SK-N-SH treated with all-trans-retinoic acid at 6 μM for 48 hours (cell line): Measurements from ENCODE around the gene CCDC57.

ENCODE experiments used
- ATAC-seq: fragments of 200-7000 bp; cut with Tn5 transposase; 3 replicates; pipeline ENCODE4 v1.9.1; 2020; ENCODE audit warnings: mild to moderate bottlenecking, moderate library complexity
- ARNTL ChIP-seq: fragments of 450-650 bp; formaldehyde crosslinking; IDR thresholded peaks from 2 replicates; pipeline ENCODE4 v1.5.0; 2020; ENCODE audit warnings: low read depth, mild to moderate bottlenecking, moderate library complexity, borderline replicate concordance
- CSDC2 ChIP-seq: fragments of 250-450 bp; sonication (Bioruptor Pico); IDR thresholded peaks from 2 replicates; pipeline ENCODE4 v1.5.0; 2020; ENCODE audit warnings: mild to moderate bottlenecking, moderate library complexity
- ESRRG ChIP-seq: fragments of 250-450 bp; sonication (Bioruptor Pico); IDR thresholded peaks from 2 replicates; pipeline ENCODE4 v1.6.1; 2021; ENCODE audit warnings: mild to moderate bottlenecking
- GLIS3 ChIP-seq: fragments of 250-450 bp; sonication (Bioruptor Pico); IDR thresholded peaks from 2 replicates; pipeline ENCODE4 v1.5.0; 2020; ENCODE audit warnings: mild to moderate bottlenecking, moderate library complexity
- ISL1 ChIP-seq: fragments of 250-450 bp; sonication (Bioruptor Pico); IDR thresholded peaks from 2 replicates; pipeline ENCODE4 v2.1.2; 2022; ENCODE audit warnings: mild to moderate bottlenecking, moderate library complexity
- OSR1 ChIP-seq: fragments of 250-450 bp; sonication (Bioruptor Pico); IDR thresholded peaks from 2 replicates; pipeline ENCODE4 v1.8.0; 2022; ENCODE audit warnings: moderate library complexity, mild to moderate bottlenecking, inconsistent platforms
- PPARA ChIP-seq: fragments of 250-450 bp; sonication (Bioruptor Pico); IDR thresholded peaks from 2 replicates; pipeline ENCODE4 v1.5.0; 2020; ENCODE audit warnings: mild to moderate bottlenecking, borderline replicate concordance
- RARB ChIP-seq: fragments of 250-450 bp; sonication (Bioruptor Pico); IDR thresholded peaks from 2 replicates; pipeline ENCODE4 v1.8.0; 2021; ENCODE audit warnings: mild to moderate bottlenecking, moderate library complexity
- SNAI2 ChIP-seq: fragments of 250-450 bp; sonication (Bioruptor Pico); IDR thresholded peaks from 2 replicates; pipeline ENCODE4 v1.5.0; 2020; ENCODE audit warnings: mild to moderate bottlenecking, moderate library complexity
- TCF4 ChIP-seq: fragments of 250-450 bp; sonication (Bioruptor Pico); IDR thresholded peaks from 2 replicates; pipeline ENCODE4 v1.8.0; 2021; ENCODE audit warnings: mild to moderate bottlenecking, moderate library complexity, borderline replicate concordance
- TOX ChIP-seq: fragments of 250-450 bp; sonication (Bioruptor Pico); IDR thresholded peaks from 2 replicates; pipeline ENCODE4 v1.8.0; 2021; ENCODE audit warnings: mild to moderate bottlenecking, moderate library complexity, borderline replicate concordance
- ZC3H10 ChIP-seq: fragments of 250-450 bp; sonication (Bioruptor Pico); IDR thresholded peaks from 2 replicates; pipeline ENCODE4 v1.5.1; 2021; ENCODE audit warnings: mild to moderate bottlenecking, moderate library complexity
- ZFP3 ChIP-seq: fragments of 250-450 bp; sonication (Bioruptor Pico); IDR thresholded peaks from 2 replicates; pipeline ENCODE4 v1.5.0; 2020; ENCODE audit warnings: mild to moderate bottlenecking, moderate library complexity
- ZFP30 ChIP-seq: fragments of 450-650 bp; formaldehyde crosslinking; IDR thresholded peaks from 2 replicates; pipeline ENCODE4 v1.5.0; 2022; ENCODE audit warnings: mild to moderate bottlenecking, moderate library complexity
- ZNF565 ChIP-seq: fragments of 450-650 bp; formaldehyde crosslinking; conservative IDR thresholded peaks from 2 replicates; pipeline ENCODE4 v1.5.0; 2020; ENCODE audit warnings: low read depth, mild to moderate bottlenecking, moderate library complexity
- ZNF70 ChIP-seq: fragments of 450-650 bp; formaldehyde crosslinking; IDR thresholded peaks from 2 replicates; pipeline ENCODE4 v1.5.0; 2020; ENCODE audit warnings: mild to moderate bottlenecking, moderate library complexity
- ZNF8 ChIP-seq: fragments of 450-650 bp; formaldehyde crosslinking; IDR thresholded peaks from 2 replicates; pipeline ENCODE4 v1.5.0; 2020; ENCODE audit warnings: mild to moderate bottlenecking, moderate library complexity
- TF ChIP-seq, protein P1 (sequence below): fragments of 250-450 bp; sonication (Bioruptor Pico); IDR thresholded peaks from 2 replicates; pipeline ENCODE4 v1.5.1; 2021; ENCODE audit warnings: mild to moderate bottlenecking, moderate library complexity
- TF ChIP-seq, protein P2 (sequence below): fragments of 250-450 bp; sonication (Bioruptor Pico); IDR thresholded peaks from 2 replicates; pipeline ENCODE4 v1.8.0; 2020; ENCODE audit warnings: mild to moderate bottlenecking, moderate library complexity, borderline replicate concordance
- TF ChIP-seq, protein P3 (sequence below): fragments of 250-450 bp; sonication (Bioruptor Pico); IDR thresholded peaks from 2 replicates; pipeline ENCODE4 v1.5.1; 2020; ENCODE audit warnings: low read depth, mild to moderate bottlenecking, moderate library complexity
- TF ChIP-seq, protein P4 (sequence below): fragments of 250-450 bp; sonication (Bioruptor Pico); IDR thresholded peaks from 2 replicates; pipeline ENCODE4 v1.5.0; 2020; ENCODE audit warnings: mild to moderate bottlenecking, moderate library complexity

Gene CCDC57

DNA sequence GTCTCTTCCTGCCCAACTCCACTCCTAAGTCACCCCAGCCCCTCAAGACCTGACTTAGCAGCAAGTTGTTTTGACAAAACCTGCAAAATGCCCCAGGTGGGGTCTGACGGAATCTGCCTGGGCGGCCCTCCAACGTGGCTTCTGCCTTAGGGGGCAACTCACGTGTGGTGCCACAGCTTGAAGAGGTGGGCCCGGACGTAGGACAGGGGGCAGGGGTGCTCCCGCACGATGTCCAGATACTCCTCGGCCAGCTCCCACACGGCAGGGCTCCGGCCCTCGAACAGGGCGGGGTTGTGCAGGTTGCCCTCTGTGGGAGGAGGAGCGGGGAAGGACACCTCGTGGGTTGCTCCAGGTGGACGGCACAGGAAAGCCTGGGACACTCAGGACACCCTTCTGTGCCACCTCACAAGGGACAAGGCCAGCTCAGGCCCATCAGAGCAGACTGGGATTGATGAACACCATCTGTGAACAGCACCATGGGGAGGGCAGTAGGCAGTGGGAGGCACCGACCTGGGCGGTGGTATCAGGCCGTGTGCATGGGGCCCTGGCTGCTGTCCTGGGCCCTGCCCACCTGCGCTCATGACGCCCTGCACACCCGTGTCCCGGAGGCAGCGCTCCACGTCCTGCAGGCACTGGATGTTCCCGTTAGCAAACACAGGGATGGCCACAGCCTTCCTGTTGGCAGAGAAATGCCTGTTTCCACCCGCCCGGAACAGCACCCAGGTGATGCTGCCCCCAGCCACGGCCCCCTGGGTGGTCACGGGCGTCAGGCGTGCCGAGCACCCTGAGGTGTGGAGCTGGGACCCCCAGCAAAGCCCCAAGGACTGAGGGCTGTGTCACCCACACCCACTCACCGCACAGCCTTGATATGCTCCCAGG, 151.4 kb downstream of the CCDC57 start:
- TF ChIP-seq ZFP3 (CRISPR knock-in tag) (no peak), TCF4 (CRISPR knock-in tag) (no peak), PPARA (no peak), ARNTL (no peak), ZNF565 (no peak), ZC3H10 (no peak), CSDC2 (CRISPR knock-in tag) (no peak), ZNF8 (CRISPR knock-in tag) (no peak), TOX (CRISPR knock-in tag) (no peak)
- TF ChIP-seq, protein P1, sequence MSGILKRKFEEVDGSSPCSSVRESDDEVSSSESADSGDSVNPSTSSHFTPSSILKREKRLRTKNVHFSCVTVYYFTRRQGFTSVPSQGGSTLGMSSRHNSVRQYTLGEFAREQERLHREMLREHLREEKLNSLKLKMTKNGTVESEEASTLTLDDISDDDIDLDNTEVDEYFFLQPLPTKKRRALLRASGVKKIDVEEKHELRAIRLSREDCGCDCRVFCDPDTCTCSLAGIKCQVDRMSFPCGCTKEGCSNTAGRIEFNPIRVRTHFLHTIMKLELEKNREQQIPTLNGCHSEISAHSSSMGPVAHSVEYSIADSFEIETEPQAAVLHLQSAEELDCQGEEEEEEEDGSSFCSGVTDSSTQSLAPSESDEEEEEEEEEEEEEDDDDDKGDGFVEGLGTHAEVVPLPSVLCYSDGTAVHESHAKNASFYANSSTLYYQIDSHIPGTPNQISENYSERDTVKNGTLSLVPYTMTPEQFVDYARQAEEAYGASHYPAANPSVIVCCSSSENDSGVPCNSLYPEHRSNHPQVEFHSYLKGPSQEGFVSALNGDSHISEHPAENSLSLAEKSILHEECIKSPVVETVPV (CRISPR knock-in tag): no peak
- TF ChIP-seq, protein P2, sequence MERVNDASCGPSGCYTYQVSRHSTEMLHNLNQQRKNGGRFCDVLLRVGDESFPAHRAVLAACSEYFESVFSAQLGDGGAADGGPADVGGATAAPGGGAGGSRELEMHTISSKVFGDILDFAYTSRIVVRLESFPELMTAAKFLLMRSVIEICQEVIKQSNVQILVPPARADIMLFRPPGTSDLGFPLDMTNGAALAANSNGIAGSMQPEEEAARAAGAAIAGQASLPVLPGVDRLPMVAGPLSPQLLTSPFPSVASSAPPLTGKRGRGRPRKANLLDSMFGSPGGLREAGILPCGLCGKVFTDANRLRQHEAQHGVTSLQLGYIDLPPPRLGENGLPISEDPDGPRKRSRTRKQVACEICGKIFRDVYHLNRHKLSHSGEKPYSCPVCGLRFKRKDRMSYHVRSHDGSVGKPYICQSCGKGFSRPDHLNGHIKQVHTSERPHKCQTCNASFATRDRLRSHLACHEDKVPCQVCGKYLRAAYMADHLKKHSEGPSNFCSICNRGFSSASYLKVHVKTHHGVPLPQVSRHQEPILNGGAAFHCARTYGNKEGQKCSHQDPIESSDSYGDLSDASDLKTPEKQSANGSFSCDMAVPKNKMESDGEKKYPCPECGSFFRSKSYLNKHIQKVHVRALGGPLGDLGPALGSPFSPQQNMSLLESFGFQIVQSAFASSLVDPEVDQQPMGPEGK (CRISPR knock-in tag): no peak
- TF ChIP-seq, all 23 proteins: peak for 0
- no peak for ATAC-seq

DNA sequence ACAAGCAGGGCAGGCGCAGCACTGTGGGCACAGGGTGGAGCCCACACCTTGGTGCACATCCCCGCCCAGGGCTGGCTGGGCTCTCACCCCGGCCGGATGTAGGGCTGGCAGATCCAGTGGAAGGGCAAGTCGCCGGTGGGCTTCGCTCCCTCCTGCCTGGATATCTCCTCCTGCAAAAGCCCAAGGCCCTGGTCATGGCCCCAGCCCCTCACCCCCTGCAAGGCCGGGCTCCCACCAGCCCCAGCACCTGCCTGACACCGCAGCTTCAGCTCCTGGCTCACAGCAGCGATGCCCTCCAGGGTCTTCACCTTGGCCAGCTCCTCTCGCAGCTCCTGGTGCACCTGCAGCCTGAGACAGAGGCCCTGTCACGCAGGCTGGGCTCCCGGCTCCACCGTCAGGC, 152.0 kb downstream of the CCDC57 start:
- peak; percentile 1; the same call in 1 of the 3 replicates for ATAC-seq
- TF ChIP-seq, protein P3, sequence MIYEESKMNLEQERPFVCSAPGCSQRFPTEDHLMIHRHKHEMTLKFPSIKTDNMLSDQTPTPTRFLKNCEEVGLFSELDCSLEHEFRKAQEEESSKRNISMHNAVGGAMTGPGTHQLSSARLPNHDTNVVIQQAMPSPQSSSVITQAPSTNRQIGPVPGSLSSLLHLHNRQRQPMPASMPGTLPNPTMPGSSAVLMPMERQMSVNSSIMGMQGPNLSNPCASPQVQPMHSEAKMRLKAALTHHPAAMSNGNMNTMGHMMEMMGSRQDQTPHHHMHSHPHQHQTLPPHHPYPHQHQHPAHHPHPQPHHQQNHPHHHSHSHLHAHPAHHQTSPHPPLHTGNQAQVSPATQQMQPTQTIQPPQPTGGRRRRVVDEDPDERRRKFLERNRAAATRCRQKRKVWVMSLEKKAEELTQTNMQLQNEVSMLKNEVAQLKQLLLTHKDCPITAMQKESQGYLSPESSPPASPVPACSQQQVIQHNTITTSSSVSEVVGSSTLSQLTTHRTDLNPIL (CRISPR knock-in tag): no peak
- no peak for TF ChIP-seq ZNF8 (CRISPR knock-in tag)
- no peak for TF ChIP-seq ZFP30
- TF ChIP-seq, all 23 proteins: peak for 0

DNA sequence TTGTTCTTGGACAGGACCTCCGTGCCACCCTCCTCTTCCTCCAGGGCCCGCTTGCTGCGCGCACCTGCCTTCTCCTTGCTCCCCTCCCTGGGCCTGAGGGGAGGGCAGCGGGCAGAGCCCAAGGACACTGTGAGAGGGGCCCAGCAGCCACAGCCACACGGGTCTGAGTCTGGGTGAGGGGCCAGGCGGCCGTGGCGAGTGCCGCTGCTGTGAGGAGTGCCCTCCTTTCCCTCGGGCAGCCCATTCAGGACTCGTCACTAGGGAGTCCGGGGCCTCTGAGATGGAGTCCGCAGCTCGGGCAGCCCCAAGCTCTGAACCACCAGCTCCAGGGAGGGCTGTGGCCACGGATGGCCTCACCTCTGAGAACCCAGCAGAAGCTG, 152.7 kb downstream of the CCDC57 start:
- TF ChIP-seq, protein P2 (CRISPR knock-in tag): no peak
- TF ChIP-seq ISL1 (CRISPR knock-in tag): no peak
- TF ChIP-seq TOX (CRISPR knock-in tag): no peak
- TF ChIP-seq TCF4 (CRISPR knock-in tag): no peak
- TF ChIP-seq, protein P4, sequence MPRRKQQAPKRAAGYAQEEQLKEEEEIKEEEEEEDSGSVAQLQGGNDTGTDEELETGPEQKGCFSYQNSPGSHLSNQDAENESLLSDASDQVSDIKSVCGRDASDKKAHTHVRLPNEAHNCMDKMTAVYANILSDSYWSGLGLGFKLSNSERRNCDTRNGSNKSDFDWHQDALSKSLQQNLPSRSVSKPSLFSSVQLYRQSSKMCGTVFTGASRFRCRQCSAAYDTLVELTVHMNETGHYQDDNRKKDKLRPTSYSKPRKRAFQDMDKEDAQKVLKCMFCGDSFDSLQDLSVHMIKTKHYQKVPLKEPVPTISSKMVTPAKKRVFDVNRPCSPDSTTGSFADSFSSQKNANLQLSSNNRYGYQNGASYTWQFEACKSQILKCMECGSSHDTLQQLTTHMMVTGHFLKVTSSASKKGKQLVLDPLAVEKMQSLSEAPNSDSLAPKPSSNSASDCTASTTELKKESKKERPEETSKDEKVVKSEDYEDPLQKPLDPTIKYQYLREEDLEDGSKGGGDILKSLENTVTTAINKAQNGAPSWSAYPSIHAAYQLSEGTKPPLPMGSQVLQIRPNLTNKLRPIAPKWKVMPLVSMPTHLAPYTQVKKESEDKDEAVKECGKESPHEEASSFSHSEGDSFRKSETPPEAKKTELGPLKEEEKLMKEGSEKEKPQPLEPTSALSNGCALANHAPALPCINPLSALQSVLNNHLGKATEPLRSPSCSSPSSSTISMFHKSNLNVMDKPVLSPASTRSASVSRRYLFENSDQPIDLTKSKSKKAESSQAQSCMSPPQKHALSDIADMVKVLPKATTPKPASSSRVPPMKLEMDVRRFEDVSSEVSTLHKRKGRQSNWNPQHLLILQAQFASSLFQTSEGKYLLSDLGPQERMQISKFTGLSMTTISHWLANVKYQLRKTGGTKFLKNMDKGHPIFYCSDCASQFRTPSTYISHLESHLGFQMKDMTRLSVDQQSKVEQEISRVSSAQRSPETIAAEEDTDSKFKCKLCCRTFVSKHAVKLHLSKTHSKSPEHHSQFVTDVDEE (CRISPR knock-in tag): no peak
- no peak for TF ChIP-seq OSR1 (CRISPR knock-in tag)
- TF ChIP-seq SNAI2 (CRISPR knock-in tag): no peak
- no peak for TF ChIP-seq CSDC2 (CRISPR knock-in tag)
- no peak for TF ChIP-seq GLIS3 (CRISPR knock-in tag)
- no peak for TF ChIP-seq ARNTL
- TF ChIP-seq, protein P1 (CRISPR knock-in tag): no peak
- no peak for TF ChIP-seq ZC3H10
- TF ChIP-seq ESRRG (CRISPR knock-in tag): no peak
- TF ChIP-seq ZNF70: no peak
- no peak for TF ChIP-seq RARB (CRISPR knock-in tag)
- ATAC-seq: peak; percentile 1; the same call in 2 of the 3 replicates
